Astrocyte of the hippocampus (primary cell): ENCODE results near the gene FAM222A.

Experiments
- DNase-seq: peaks from one replicate; pipeline ENCODE4 v3.0.0; 2011; ENCODE audit warnings: low read depth, low spot score

Gene FAM222A

GRCh38 chr12:109737126-109737525 is 23.5 kb downstream of the FAM222A start:
- DNase-seq, result no peak

- no peak for DNase-seq
Measured at GRCh38 chr12:109737631-109738030, 24.0 kb downstream of the FAM222A start.

GRCh38 chr12:109738209-109738608 is 24.6 kb downstream of the FAM222A start:
- no peak for DNase-seq

DNA sequence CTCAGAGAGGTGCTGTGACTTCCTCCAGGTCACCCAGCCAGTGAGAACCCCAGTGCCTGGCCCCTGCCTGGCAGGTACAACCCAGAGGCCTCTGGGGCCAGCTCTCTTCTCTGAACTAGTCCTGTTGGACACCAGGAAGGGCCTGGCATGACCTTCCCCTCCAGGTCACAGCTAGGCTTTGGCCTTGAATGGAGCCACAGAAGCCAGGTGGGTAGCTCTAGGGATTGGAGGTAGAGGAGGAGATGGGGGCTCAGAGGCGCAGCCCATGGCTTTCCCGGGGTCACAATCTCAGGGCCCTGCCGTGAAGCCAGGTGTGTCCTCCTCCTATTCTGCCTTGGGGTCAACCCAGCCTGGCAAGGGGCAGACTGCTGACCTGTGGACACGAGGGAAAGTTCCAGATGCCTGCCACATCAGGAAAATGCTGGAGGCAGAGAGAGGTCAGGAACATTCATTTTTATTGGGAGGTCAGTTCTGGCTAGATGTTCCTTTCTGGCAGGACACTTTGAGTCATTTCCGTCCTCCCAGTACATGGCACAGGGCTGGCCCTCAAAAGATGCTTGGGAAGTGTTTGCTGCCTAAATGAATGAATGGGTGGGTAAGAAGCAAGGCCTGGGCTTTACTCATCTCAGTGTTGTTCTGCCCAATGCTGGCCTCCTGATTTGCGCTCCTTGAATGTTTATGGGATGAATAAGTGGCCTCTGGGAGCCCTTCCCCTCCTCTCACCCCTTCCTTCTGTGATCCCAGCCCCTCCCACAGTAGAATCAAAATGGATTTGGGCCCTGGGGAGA is 25.4 kb downstream of the FAM222A start:
- DNase-seq, result no peak

GRCh38 chr12:109739747-109740693 is 26.4 kb downstream of the FAM222A start:
- DNase-seq, result no peak

DNA sequence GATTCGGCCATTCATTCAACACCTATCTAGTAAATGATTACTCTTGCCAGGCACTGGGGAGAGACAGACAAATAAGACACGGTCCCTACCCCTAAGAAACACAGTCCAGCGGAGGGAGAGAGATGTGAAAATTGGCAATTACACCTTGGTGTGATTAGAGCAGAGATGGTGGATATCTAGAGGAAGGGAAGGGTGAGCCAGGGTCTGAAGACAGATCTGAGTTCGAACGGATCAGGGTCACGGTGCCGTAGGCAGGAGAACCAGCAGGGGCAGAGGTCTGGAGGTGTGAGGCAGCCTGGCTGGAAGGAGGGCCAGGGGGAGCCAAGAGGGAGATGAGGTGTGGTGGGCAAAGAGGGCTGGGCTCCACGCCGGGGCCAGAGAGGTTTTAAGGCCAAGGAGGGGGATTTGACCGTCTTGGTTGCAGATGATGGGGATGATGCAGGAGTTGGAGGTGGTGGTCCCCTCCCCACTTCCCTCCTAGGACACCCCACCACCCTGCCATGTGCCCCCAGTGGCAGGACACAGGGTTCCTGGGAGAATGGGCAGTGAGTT is 27.1 kb downstream of the FAM222A start:
- DNase-seq, result no peak

DNA sequence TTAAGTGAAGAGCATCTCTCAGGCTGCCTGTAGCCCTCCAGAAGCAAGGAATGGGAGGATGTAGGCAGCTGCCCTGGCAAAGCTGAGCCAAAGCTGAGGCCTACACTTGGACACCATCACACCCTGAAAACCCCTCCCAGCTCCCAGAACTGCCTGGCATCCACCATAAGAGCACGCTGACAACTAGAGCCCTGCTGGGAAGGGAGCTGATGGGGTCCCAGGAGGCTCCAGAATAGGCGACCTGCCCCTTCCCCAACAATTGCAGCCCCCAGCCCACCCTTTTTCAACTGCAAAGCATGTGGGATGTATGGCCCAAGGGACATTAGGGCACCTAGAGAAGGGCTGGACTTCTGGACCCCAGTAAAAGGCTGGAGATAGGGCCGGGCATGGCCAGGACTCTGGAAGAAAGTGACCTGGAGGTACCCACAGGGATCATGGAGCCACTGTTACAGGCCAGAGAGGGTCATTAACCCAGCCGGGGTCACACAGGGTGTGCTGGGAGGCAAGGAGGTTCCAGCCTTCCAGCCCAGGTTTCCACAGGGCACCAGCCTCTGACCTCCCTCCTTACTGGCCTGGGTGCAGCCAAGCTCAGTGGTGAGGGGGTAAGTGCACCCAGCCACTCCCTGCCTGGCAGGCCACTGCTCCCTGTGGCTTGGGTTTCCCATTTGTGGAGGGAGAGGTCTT is 27.8 kb downstream of the FAM222A start:
- DNase-seq, result no peak

GRCh38 chr12:109741970-109742703 is 28.5 kb downstream of the FAM222A start:
- no peak for DNase-seq

GRCh38 chr12:109743076-109743910 is 29.7 kb downstream of the FAM222A start:
- DNase-seq, result no peak

DNA sequence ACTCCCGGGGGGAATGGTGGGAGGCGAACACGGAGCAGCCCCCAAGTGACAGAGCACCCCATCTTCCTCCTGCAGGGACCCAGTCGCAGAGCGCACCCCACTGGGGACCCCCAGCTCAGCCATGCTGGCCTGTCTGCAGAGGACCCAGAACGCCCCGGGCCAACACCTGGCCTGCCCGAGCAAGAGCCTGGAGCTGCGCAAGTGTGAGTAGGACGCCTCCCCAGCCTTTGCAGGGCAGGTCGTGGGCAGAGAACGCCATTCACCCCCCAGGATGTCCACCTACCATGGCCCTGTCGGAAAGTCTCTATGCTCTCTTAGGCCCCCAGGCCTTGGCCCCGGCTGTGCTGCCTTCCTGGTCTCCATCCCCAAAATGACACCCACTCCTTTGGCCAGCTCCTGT is 30.4 kb downstream of the FAM222A start:
- DNase-seq, result no peak

DNA sequence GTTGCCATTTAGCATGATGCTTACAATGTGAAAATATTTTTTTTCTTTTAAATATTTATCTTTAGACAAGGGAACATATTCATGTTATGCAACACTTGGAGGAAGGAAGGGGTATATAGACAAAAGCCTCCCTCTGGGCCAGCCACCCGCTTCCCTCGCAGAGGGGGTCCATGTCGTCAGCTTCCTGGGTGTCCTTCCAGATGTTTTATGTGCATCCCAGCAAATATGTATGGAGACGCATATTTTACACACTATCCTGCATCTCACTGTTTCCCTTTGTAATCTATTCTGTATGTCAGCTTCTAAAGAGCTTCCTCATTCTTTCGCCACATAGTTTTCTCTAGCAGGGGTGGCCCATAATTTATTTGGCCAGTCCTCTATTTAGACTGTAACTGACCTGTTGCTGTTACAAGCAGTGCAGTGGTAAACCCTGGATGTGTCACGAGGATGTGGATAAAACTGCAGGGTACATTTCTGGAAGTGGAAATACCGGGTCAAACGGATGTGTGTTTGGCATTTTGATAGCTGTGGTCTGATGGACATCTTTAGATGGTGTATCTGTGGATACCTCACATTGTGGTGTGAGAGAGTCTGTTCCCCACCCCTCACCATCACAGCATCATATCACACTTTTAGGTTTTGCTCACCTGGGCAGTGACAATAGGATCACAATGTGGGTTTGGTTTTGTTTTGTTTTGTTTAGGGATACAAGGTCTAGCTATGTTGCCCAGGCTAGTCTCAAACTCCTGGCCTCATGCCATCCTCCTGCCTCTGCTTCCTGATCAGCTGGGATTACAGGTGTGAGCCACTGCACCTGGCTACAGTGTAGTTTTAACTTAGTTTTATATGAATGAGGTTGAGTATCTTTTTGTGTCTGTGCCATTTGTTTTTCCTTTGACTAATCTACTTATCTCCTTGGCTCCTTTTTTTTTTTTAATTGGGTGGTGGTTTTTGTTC is 31.6 kb downstream of the FAM222A start:
- no peak for DNase-seq

DNA sequence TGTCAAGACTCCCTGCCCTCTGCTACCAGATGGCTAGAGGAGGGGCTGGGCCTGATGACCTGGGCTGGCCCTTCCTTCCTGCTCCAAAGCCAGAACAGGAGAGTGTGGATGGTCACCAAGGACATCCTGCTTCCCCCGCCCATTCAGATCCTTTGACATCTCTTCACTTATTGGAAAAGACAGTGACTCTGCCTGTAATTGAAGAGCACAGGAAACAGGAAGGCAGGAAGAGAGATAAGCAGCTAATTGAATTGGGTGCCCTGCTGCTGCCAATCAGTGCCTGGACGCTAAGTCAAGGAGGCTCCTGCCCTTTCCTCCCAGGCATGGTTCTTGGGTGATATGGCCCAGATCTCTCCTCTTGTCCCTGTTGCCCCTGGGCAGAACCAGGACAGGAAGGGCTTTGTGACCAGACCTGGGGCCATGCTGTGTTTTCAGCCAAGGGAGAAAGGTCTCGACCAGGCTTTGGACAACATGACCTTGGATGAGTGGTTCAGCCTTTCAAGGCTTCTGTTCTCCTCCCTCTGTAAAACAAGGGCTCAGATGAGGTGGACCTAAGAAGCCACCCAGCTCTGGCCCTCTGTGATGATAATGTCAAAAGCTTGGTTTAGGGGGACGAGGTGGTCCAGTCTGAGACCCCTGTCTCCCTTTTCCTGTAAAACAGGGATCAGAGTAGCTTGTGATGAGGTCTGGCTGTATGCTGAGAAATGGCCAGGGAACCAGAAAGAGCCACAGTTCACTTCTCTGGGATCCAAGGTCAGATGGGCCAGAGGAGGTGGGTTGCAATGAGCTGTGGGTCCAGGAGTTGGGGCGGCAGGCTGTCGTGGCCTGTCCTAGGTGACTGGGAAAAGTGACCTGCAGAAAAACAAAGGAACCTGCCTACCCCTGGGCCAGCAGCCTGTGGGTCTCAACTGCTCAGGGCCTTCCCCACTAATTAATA is 38.8 kb downstream of the FAM222A start:
- no peak for DNase-seq

GRCh38 chr12:109753054-109753401 is 39.4 kb downstream of the FAM222A start:
- no peak for DNase-seq

DNA sequence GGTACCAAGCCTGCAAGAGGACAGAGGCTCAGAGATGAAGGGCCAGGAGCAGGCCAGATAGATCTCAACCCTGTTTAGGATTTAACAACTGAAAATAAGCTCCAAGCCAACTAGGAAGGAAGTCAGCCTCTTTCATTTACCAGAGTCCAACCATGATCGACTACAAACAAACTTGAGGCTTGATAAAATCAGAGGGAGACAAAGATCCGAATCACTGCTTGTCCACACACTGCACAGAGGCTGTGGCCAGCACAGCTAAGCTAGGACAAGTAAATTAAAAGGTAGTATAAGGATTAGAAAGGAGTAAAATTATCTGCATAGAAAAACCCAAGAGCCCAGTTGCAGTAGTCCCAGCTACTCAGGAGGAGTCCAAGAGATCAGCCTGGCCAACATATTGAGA is 40.3 kb downstream of the FAM222A start:
- DNase-seq, result no peak

DNA sequence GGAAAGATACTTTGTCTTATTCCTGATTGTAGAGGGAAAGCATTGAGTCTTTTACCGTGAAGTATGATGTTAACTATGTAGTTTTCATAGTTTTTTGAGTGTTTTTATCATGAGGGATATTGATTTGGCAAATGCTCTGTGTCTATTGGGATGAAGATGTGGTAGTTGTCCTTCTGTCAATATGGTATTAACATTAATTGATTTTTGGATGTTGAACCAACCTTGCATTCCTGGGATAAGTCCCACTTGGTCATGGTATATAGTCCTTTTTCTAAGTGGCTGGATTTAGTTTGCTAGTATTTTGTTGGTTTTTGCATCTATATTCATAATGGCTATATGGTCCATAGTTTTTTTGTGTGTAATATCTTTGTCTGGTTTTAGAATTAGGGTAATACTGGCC is 42.8 kb downstream of the FAM222A start:
- DNase-seq, result no peak

GRCh38 chr12:109757671-109758265 is 44.1 kb downstream of the FAM222A start:
- DNase-seq, result no peak
